Ovary (tissue), 9 donors: ENCODE results near the gene LPCAT1. TPM values are rescaled to one million over a fixed set of nuclear protein-coding genes. Genes with fewer than 3 reads are reported as not detected.

Experiments used
- DNase-seq, 5 donors: peaks; one replicate each; pipeline ENCODE4 v3.0.0-alpha.2; 2019 to 2020
- H3K27ac ChIP-seq, 2 donors: fragments of 200-600 bp; one replicate each; pipeline versions ENCODE4 v1.5.1 to v1.8.0; 2019 to 2022
- H3K27me3 ChIP-seq: fragments of 200-600 bp; one replicate; pipeline ENCODE4 v1.8.0; 2022
- H3K36me3 ChIP-seq: fragments of 200-600 bp; sonication (generic); one replicate; pipeline ENCODE4 v1.5.1; 2019
- H3K4me1 ChIP-seq: one replicate; pipeline ENCODE4 v1.8.1; 2013; ENCODE audit warnings: mild to moderate bottlenecking, moderate library complexity; ENCODE audit not compliant: insufficient read depth
- H3K4me3 ChIP-seq: fragments of 200-600 bp; sonication (generic); one replicate; pipeline ENCODE4 v1.5.1; 2017
- H3K9me3 ChIP-seq, 2 donors: fragments of 200-600 bp in 1 of 2; sonication (generic) in 1 of 2; one replicate each; pipeline versions ENCODE4 v1.5.1 to v1.8.1; 2013 to 2019; ENCODE audit warnings: mild to moderate bottlenecking in 1 of 2, moderate library complexity in 1 of 2
- EP300 ChIP-seq: sonication (generic); formaldehyde crosslinking; IDR thresholded peaks from one replicate; pipeline ENCODE4 v1.6.1; 2017; ENCODE audit warnings: antibody characterized with exemption
- POLR2A ChIP-seq: fragments of 450-650 bp; IDR thresholded peaks from one replicate; pipeline ENCODE4 v1.6.1; 2017; ENCODE audit warnings: antibody characterized with exemption, mild to moderate bottlenecking, moderate library complexity
- WGBS, 3 donors: extraction: QIAGEN DNeasy Blood & Tissue Kit in 1 of 3; methylation state at CpG; one replicate each; pipeline versions ENCODE4 v1.1.5 to v1.1.7; 2013 to 2017; 5-methylcytosine and 5-hydroxymethylcytosine counted together
- intact Hi-C, 4 donors: fragments of 100-400 bp; cut with DNase I; formaldehyde crosslinking; loops; one replicate each; pipeline versions ENCODE4 v1.11.0 to v1.15.1; 2022 to 2023
- polyA plus RNA-seq, 2 donors: library from polyadenylated mRNA; stranded (reverse); fragments of 200-250 nt in 1 of 2; fragments of 350-450 nt in 1 of 2; fragmentation: Illumina TruSeq in 1 of 2; extraction: RNeasy Lipid Tissue Mini Kit (QIAGEN cat#74804) in 1 of 2; gene quantifications; one replicate each; pipeline ENCODE4 v1.2.3, GENCODE V29; 2013 to 2014
- total RNA-seq, 7 donors: library from RNA; depleted of rRNA in 2 of 7; stranded (reverse); fragments of >200 nt in 2 of 7; fragmentation: NEBNext Ultra II Directional in 3 of 7; extraction: Animal tissue kit (Norgen Biotek cat#: 25700) in 3 of 7; gene quantifications; one replicate each; pipeline versions ENCODE4 v1.1.0 to v1.2.4, GENCODE V29; 2016 to 2023
- TF ChIP-seq, protein P1 (sequence below), 3 donors: fragments of 450-650 bp in 2 of 3; fragments of 200-600 bp in 1 of 3; IDR thresholded peaks; one replicate each; pipeline versions ENCODE4 v1.5.1 to v1.8.0; 2016 to 2022; ENCODE audit warnings: antibody characterized with exemption in 3 of 3, mild to moderate bottlenecking in 1 of 3
- donor health status: DM: no; HTN: no; CAD: no; lungs with moderate emphysema.
- donor health status: DM: no; HTN: no; CAD: no.
- donor health status: Bipolar disorder and iron deficiency.
- donor health status: DM: yes; HTN: yes; CAD: no.
- donor health status: DM: no; HTN: no; CAD: no.
- donor health status: DM: yes; HTN: yes; CAD: no.

Gene LPCAT1
- total and polyA plus RNA-seq, 9 donors: 13.0 to 57.1 (median 25.3) TPM

GRCh38 chr5:1504069-1504595 lies 19.6 kb downstream of the LPCAT1 start:
- no peak overlapping the region for H3K27ac ChIP-seq
- DNase-seq: no peak

DNA sequence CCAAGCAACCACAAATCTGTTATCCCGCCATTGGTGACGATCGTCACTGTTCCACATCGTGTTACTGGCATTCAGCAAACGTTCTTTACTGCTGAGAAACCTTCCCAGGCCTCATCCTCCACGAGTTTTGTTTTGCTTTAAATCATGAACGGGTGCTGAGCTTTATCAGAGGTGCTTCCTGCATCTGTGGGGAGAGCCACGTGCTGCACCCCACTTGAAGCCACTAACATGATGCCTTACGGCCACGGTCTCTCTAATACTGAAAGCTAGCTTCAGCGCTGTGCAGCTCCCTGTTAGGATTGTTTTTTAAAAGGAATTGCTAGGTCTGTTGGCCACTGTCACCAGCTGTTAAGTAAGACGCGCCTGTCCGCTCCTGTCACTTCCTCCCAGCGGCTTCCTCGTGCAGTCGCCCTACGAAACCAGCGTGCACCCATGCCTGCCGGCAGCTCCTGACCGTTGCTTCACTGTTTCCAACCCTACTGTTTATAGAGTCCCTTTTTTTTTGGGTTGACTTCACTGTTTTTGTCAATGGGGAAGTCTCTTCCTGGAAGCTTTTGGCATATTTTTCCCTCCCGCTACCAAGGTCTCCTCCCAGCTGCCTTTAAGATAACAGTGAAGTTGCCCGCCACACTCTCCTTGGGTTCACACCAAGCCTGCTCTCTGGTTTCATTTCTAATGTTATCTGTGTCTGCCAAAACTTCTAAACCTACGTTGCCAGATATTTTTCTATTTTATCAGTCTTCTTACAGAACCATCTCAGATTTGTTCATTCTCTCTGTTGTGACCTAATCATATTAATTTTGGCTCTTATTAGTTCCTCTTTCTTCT lies 20.3 kb downstream of the LPCAT1 start:
- intact Hi-C loops: no loop called here
- WGBS, 3 donors: 48 to 66% (median 56%) methylated on average over 24 of the region's 24 CpGs
- no peak for DNase-seq
- Histone ChIP-seq H3K4me1 (peaks cover 16% of the 10 kb centered on the region), H3K9me3 (no peaks in the 10 kb centered on the region), H3K27me3 (no peaks in the 10 kb centered on the region), H3K36me3 (no peaks in the 10 kb centered on the region), H3K4me3 (no peak overlapping the region), H3K27ac (no peak overlapping the region)
- TF ChIP-seq POLR2A (no peak), EP300 (no peak)
- TF ChIP-seq, protein P1, sequence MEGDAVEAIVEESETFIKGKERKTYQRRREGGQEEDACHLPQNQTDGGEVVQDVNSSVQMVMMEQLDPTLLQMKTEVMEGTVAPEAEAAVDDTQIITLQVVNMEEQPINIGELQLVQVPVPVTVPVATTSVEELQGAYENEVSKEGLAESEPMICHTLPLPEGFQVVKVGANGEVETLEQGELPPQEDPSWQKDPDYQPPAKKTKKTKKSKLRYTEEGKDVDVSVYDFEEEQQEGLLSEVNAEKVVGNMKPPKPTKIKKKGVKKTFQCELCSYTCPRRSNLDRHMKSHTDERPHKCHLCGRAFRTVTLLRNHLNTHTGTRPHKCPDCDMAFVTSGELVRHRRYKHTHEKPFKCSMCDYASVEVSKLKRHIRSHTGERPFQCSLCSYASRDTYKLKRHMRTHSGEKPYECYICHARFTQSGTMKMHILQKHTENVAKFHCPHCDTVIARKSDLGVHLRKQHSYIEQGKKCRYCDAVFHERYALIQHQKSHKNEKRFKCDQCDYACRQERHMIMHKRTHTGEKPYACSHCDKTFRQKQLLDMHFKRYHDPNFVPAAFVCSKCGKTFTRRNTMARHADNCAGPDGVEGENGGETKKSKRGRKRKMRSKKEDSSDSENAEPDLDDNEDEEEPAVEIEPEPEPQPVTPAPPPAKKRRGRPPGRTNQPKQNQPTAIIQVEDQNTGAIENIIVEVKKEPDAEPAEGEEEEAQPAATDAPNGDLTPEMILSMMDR (IDR thresholded peaks at IDR 0.05): no peak

More at GRCh38 chr5:1504069-1504595, 19.6 kb downstream of the LPCAT1 start:
- Histone ChIP-seq H3K36me3 (no peaks in the 10 kb centered on the region), H3K9me3 (no peaks in the 10 kb centered on the region), H3K4me1 (peaks cover 16% of the 10 kb centered on the region), H3K4me3 (no peak overlapping the region), H3K27me3 (no peaks in the 10 kb centered on the region)
- intact Hi-C loops: no loop called here
- TF ChIP-seq POLR2A (no peak), EP300 (no peak)
- TF ChIP-seq, protein P1 (IDR thresholded peaks at IDR 0.05): no peak
- WGBS, 3 donors: 67 to 88% (median 80%) methylated on average over 14 of the region's 14 CpGs

- WGBS, 3 donors: 95 to 98% (median 96%) methylated on average over 10 of the region's 10 CpGs
- Histone ChIP-seq H3K27me3 (no peaks in the 10 kb centered on the region), H3K9me3 (no peaks in the 10 kb centered on the region), H3K27ac (no peak overlapping the region), H3K4me1 (peaks cover 16% of the 10 kb centered on the region), H3K4me3 (no peak overlapping the region), H3K36me3 (no peaks in the 10 kb centered on the region)
- DNase-seq: no peak
- intact Hi-C loops: no loop called here
- TF ChIP-seq POLR2A: no peak
- no peak for TF ChIP-seq EP300
- TF ChIP-seq, protein P1 (IDR thresholded peaks at IDR 0.05): no peak
Measured at GRCh38 chr5:1502737-1503120, 21.0 kb downstream of the LPCAT1 start.

GRCh38 chr5:1502046-1502736 lies 21.6 kb downstream of the LPCAT1 start:
- Histone ChIP-seq H3K4me1 (peaks cover 16% of the 10 kb centered on the region), H3K36me3 (no peaks in the 10 kb centered on the region), H3K4me3 (no peak overlapping the region), H3K9me3 (no peaks in the 10 kb centered on the region), H3K27me3 (no peaks in the 10 kb centered on the region), H3K27ac (peak overlapping the region in 1 of 2 donors; percentile 6)
- TF ChIP-seq POLR2A: no peak
- TF ChIP-seq, protein P1 (IDR thresholded peaks at IDR 0.05): no peak
- no peak for TF ChIP-seq EP300
- 88 to 93% (median 89%) methylated on average over 23 of the region's 23 CpGs for WGBS, 3 donors
- DNase-seq: no peak
- intact Hi-C loops: no loop called here
